A673 (cell line): ENCODE results near the gene STOML1. TPM values are rescaled to one million over a fixed set of nuclear protein-coding genes. Genes with fewer than 3 reads are reported as not detected.

ENCODE experiments used
- BruUV-seq: library from RNA; stranded (reverse); fragments of 400-500 nt; replicated peaks from 2 replicates; lab custom pipeline; 2021; lab: Mats Ljungman, UMichigan
- CTCF ChIA-PET: fragments of 300-600 bp; sonication (Branson Sonifier 250); formaldehyde crosslinking; loops from one replicate; lab custom pipeline; 2022; ENCODE audit warnings: antibody characterized with exemption; lab: Charles Lee
- POLR2A ChIA-PET: fragments of 300-600 bp; sonication (Branson Sonifier 250); formaldehyde crosslinking; loops from one replicate; lab custom pipeline; 2022; ENCODE audit warnings: antibody characterized with exemption; ENCODE audit not compliant: low non-redundant PET; lab: Charles Lee
- DNase-seq: peaks from one replicate; pipeline ENCODE4 v3.0.0-alpha.2; 2015; ENCODE audit warnings: low spot score
- H3K27ac ChIP-seq: fragments of 200-600 bp; sonication (generic); 2 replicates; pipeline ENCODE4 v1.5.1; 2016; ENCODE audit warnings: mixed run types, low read depth, mild to moderate bottlenecking, mixed read lengths, antibody characterized with exemption, low read length; ENCODE audit not compliant: poor library complexity, severe bottlenecking
- H3K27me3 ChIP-seq: fragments of 200-600 bp; sonication (generic); replicated peaks from 2 replicates; pipeline ENCODE4 v1.6.1; 2017; ENCODE audit warnings: mixed run types, low read depth, mild to moderate bottlenecking, mixed read lengths, antibody characterized with exemption, low read length; ENCODE audit not compliant: insufficient read depth, poor library complexity
- H3K36me3 ChIP-seq: fragments of 200-600 bp; sonication (generic); 2 replicates; pipeline ENCODE4 v1.6.1; 2016; ENCODE audit warnings: mixed run types, mild to moderate bottlenecking, mixed read lengths, antibody characterized with exemption, low read length; ENCODE audit not compliant: insufficient read depth, poor library complexity, severe bottlenecking
- H3K4me1 ChIP-seq: fragments of 200-600 bp; sonication (generic); 2 replicates; pipeline ENCODE4 v1.6.1; 2017; ENCODE audit warnings: mixed run types, mild to moderate bottlenecking, mixed read lengths, antibody characterized with exemption, low read length; ENCODE audit not compliant: insufficient read depth, poor library complexity, severe bottlenecking
- H3K4me3 ChIP-seq: fragments of 200-600 bp; sonication (generic); 2 replicates; pipeline ENCODE4 v1.5.1; 2016; ENCODE audit warnings: low read depth, mixed run types, mild to moderate bottlenecking, mixed read lengths, low read length; ENCODE audit not compliant: poor library complexity, severe bottlenecking
- H3K9me3 ChIP-seq: fragments of 200-600 bp; sonication (generic); 2 replicates; pipeline ENCODE4 v1.6.1; 2016; ENCODE audit warnings: mixed run types, low read depth, mild to moderate bottlenecking, mixed read lengths, antibody characterized with exemption, low read length; ENCODE audit not compliant: poor library complexity, severe bottlenecking
- EZH2 ChIP-seq: fragments of 200-600 bp; sonication (generic); IDR thresholded peaks from 2 replicates; pipeline ENCODE4 v1.6.1; 2017; ENCODE audit warnings: borderline replicate concordance, low read depth, mild to moderate bottlenecking, mixed read lengths, antibody characterized with exemption, low read length; ENCODE audit not compliant: poor library complexity, severe bottlenecking
- intact Hi-C: fragments of 100-400 bp; cut with micrococcal nuclease; formaldehyde crosslinking; loops from one replicate; pipeline ENCODE4 v1.10.0; 2022; ENCODE audit not compliant: unreplicated experiment
- total RNA-seq: library from RNA; stranded (reverse); gene quantifications from 2 replicates; pipeline ENCODE4 v1.2.3, GENCODE V29; 2021
- TF ChIP-seq, protein P1 (sequence below): fragments of 300-800, 200-600 bp; sonication (generic); conservative IDR thresholded peaks from 2 replicates; pipeline ENCODE4 v1.5.1; 2017; ENCODE audit warnings: low read depth, mild to moderate bottlenecking, antibody characterized with exemption, low read length, moderate library complexity, mixed read lengths

The STOML1 gene
- total RNA-seq, 1 experiment from 2014 or later, result 7.3 TPM

- BruUV-seq, result no TSS peak
- H3K36me3 ChIP-seq, result no peaks in the 10 kb centered on the region
- H3K27ac ChIP-seq, result no peak overlapping the region
- POLR2A ChIA-PET, result no interaction called here
- H3K4me3 ChIP-seq, result no peak overlapping the region
- intact Hi-C loops, result no loop called here
- no peaks in the 10 kb centered on the region for H3K27me3 ChIP-seq
- CTCF ChIA-PET, result no interaction called here
- H3K9me3 ChIP-seq, result no peaks in the 10 kb centered on the region
- no peak for DNase-seq
- H3K4me1 ChIP-seq, result no peaks in the 10 kb centered on the region
- TF ChIP-seq EZH2, result no peak
- TF ChIP-seq, protein P1, sequence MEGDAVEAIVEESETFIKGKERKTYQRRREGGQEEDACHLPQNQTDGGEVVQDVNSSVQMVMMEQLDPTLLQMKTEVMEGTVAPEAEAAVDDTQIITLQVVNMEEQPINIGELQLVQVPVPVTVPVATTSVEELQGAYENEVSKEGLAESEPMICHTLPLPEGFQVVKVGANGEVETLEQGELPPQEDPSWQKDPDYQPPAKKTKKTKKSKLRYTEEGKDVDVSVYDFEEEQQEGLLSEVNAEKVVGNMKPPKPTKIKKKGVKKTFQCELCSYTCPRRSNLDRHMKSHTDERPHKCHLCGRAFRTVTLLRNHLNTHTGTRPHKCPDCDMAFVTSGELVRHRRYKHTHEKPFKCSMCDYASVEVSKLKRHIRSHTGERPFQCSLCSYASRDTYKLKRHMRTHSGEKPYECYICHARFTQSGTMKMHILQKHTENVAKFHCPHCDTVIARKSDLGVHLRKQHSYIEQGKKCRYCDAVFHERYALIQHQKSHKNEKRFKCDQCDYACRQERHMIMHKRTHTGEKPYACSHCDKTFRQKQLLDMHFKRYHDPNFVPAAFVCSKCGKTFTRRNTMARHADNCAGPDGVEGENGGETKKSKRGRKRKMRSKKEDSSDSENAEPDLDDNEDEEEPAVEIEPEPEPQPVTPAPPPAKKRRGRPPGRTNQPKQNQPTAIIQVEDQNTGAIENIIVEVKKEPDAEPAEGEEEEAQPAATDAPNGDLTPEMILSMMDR, result no peak
These were observed 19.5 kb upstream of the STOML1 start for GRCh38 chr15:74011610-74012009.

DNA sequence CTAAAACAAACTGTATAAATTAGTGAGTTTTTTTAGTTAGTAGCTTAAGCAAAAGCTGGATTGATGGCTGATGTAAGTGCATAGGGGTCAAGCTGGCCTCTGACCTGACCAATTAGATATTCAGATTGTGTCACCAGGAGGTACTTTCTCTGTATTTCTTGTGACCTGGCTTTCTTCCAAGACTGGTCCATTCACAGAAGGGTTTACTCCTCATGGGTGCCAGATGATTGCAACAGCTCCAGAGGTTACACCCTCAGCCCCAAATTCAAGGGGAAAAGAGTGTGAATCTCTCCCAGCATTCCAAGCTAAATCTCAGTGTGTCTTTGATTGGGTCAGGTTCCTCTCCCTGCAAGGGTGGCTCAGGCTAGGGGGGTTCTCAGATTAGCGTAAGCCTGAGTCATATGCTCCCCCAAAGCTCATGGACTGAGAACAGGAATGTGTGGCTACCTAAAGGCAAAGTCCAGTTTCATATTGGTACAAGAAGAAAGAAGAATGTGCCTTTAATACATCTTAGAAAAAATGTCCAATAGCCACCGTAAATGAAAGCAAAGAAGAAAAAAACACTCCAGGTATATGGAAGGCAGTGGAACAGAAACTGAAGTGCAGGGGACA, 18.9 kb upstream of the STOML1 start:
- Histone ChIP-seq H3K27ac (no peak overlapping the region), H3K4me3 (no peak overlapping the region), H3K27me3 (no peaks in the 10 kb centered on the region), H3K9me3 (no peaks in the 10 kb centered on the region), H3K4me1 (no peaks in the 10 kb centered on the region), H3K36me3 (no peaks in the 10 kb centered on the region)
- intact Hi-C loops, result no loop called here
- CTCF ChIA-PET, result interaction anchor here (0.7 kb wide), 1 partner anchor 25 kb away, joined by 3 read pairs; no protein-coding TSS in a partner anchor
- TF ChIP-seq EZH2, result no peak
- TF ChIP-seq, protein P1, result no peak
- POLR2A ChIA-PET, result no interaction called here
- BruUV-seq, result no TSS peak
- no peak for DNase-seq

- no peaks in the 10 kb centered on the region for H3K9me3 ChIP-seq
- intact Hi-C loops, result no loop called here
- no TSS peak for BruUV-seq
- DNase-seq, result no peak
- no peak overlapping the region for H3K27ac ChIP-seq
- H3K27me3 ChIP-seq, result no peaks in the 10 kb centered on the region
- CTCF ChIA-PET, result no interaction called here
- no peaks in the 10 kb centered on the region for H3K36me3 ChIP-seq
- H3K4me1 ChIP-seq, result no peaks in the 10 kb centered on the region
- POLR2A ChIA-PET, result no interaction called here
- TF ChIP-seq, protein P1, result no peak
- no peak for TF ChIP-seq EZH2
- H3K4me3 ChIP-seq, result no peak overlapping the region
These were observed 16.8 kb upstream of the STOML1 start for GRCh38 chr15:74008901-74009300.
